Hepatocyte (in vitro differentiated cells): ENCODE results near the gene SRP19. TPM values are rescaled to one million over a fixed set of nuclear protein-coding genes. Genes with fewer than 3 reads are reported as not detected.

ENCODE experiments used
- DNase-seq: peaks from one replicate; pipeline ENCODE4 v3.0.0-alpha.2; 2016; ENCODE audit warnings: low spot score
- H2AFZ ChIP-seq: fragments of 200-600 bp; sonication (generic); 2 replicates; pipeline ENCODE4 v1.6.0; 2016; ENCODE audit warnings: antibody characterized with exemption, mild to moderate bottlenecking
- H3K27ac ChIP-seq: fragments of 200-600 bp; sonication (generic); 2 replicates; pipeline ENCODE4 v1.5.1; 2016; ENCODE audit warnings: mild to moderate bottlenecking
- H3K27me3 ChIP-seq: fragments of 200-600 bp; sonication (generic); 2 replicates; pipeline ENCODE4 v1.6.1; 2016
- H3K36me3 ChIP-seq: fragments of 200-600 bp; sonication (generic); replicated peaks from 2 replicates; pipeline ENCODE4 v1.5.1; 2016; ENCODE audit warnings: low read depth; ENCODE audit not compliant: insufficient read depth
- H3K4me1 ChIP-seq: fragments of 200-600 bp; sonication (generic); 2 replicates; pipeline ENCODE4 v1.5.1; 2016; ENCODE audit warnings: mild to moderate bottlenecking, moderate library complexity; ENCODE audit not compliant: insufficient read depth
- H3K4me2 ChIP-seq: fragments of 200-600 bp; sonication (generic); 2 replicates; pipeline ENCODE4 v1.6.0; 2016
- H3K4me3 ChIP-seq: fragments of 200-600 bp; sonication (generic); 2 replicates; pipeline ENCODE4 v1.5.1; 2016; ENCODE audit warnings: mild to moderate bottlenecking
- H3K79me2 ChIP-seq: fragments of 200-600 bp; sonication (generic); 2 replicates; pipeline ENCODE4 v1.6.0; 2017; ENCODE audit warnings: mild to moderate bottlenecking
- H3K9me2 ChIP-seq: fragments of 200-600 bp; sonication (generic); replicated peaks from 2 replicates; pipeline ENCODE4 v1.6.0; 2017; ENCODE audit warnings: mild to moderate bottlenecking; ENCODE audit not compliant: insufficient read depth
- H3K9me3 ChIP-seq: fragments of 200-600 bp; sonication (generic); 2 replicates; pipeline ENCODE4 v1.5.1; 2016; ENCODE audit warnings: low read depth, mild to moderate bottlenecking
- H4K20me1 ChIP-seq: fragments of 200-600 bp; sonication (generic); 2 replicates; pipeline ENCODE4 v1.6.0; 2016; ENCODE audit warnings: mild to moderate bottlenecking; ENCODE audit not compliant: insufficient read depth, poor library complexity, severe bottlenecking
- EZH2 ChIP-seq: fragments of 200-600 bp; sonication (generic); IDR thresholded peaks from 2 replicates; pipeline ENCODE4 v1.6.1; 2016; ENCODE audit warnings: antibody characterized with exemption, mild to moderate bottlenecking, borderline replicate concordance
- EZH2phosphoT487 ChIP-seq: fragments of 200-600 bp; sonication (generic); IDR thresholded peaks from one replicate; pipeline ENCODE4 v1.6.1; 2018; ENCODE audit warnings: antibody characterized with exemption, mild to moderate bottlenecking, low read depth, moderate library complexity; ENCODE audit not compliant: unreplicated experiment, severe bottlenecking
- WGBS: methylation state at CpG from one replicate; pipeline ENCODE4 v1.1.6; 2016; ENCODE audit warnings: low lambda C conversion rate; ENCODE audit errors: missing lambda C conversion rate; 5-methylcytosine and 5-hydroxymethylcytosine counted together
- polyA plus RNA-seq: library from polyadenylated mRNA; unstranded; fragments of >200 nt; fragmentation: Nextera tagmentation; extraction: Ambion mirVana; gene quantifications from 2 replicates; pipeline ENCODE4 v1.2.1, GENCODE V29; 2016
- total RNA-seq: library from RNA; depleted of rRNA; stranded (reverse); fragments of >200 nt; gene quantifications from 2 replicates; pipeline ENCODE4 v1.2.3, GENCODE V29; 2014
- TF ChIP-seq, protein P1 (sequence below): fragments of 200-600 bp; sonication (generic); IDR thresholded peaks from 2 replicates; pipeline ENCODE4 v1.5.1; 2016; ENCODE audit warnings: antibody characterized with exemption, mild to moderate bottlenecking; ENCODE audit not compliant: poor library complexity

Gene SRP19
- 123 and 152 TPM in 2 replicates for total RNA-seq
- 131 and 151 TPM in 2 replicates for polyA plus RNA-seq

- 2% methylated on average over 47 of the region's 47 CpGs for WGBS
- H3K36me3 ChIP-seq, result no peaks in the 10 kb centered on the region
- H3K27ac ChIP-seq, result peak within 1 kb of the TSS; percentile 93
- peak within 1 kb of the TSS; percentile 97 for H2AFZ ChIP-seq
- H4K20me1 ChIP-seq, result peaks cover 9% of the 10 kb centered on the region
- no peaks in the 10 kb centered on the region for H3K9me2 ChIP-seq
- no peaks in the 10 kb centered on the region for H3K27me3 ChIP-seq
- peak within 1 kb of the TSS; percentile 91 for H3K4me2 ChIP-seq
- TF ChIP-seq EZH2phosphoT487 (no peak), EZH2 (no peak)
- TF ChIP-seq, protein P1, sequence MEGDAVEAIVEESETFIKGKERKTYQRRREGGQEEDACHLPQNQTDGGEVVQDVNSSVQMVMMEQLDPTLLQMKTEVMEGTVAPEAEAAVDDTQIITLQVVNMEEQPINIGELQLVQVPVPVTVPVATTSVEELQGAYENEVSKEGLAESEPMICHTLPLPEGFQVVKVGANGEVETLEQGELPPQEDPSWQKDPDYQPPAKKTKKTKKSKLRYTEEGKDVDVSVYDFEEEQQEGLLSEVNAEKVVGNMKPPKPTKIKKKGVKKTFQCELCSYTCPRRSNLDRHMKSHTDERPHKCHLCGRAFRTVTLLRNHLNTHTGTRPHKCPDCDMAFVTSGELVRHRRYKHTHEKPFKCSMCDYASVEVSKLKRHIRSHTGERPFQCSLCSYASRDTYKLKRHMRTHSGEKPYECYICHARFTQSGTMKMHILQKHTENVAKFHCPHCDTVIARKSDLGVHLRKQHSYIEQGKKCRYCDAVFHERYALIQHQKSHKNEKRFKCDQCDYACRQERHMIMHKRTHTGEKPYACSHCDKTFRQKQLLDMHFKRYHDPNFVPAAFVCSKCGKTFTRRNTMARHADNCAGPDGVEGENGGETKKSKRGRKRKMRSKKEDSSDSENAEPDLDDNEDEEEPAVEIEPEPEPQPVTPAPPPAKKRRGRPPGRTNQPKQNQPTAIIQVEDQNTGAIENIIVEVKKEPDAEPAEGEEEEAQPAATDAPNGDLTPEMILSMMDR, result no peak
- H3K79me2 ChIP-seq, result peaks cover 45% of the 10 kb centered on the region
- peak within 1 kb of the TSS; percentile 65 for H3K4me3 ChIP-seq
- peak; percentile 97 for DNase-seq
- H3K4me1 ChIP-seq, result peaks cover 19% of the 10 kb centered on the region
- no peaks in the 10 kb centered on the region for H3K9me3 ChIP-seq
These were observed at the start of gene SRP19 for GRCh38 chr5:112860929-112861637. Gene SRP19, plus strand, starts transcription at chr5:112861287. Its CDS starts 90 bp downstream, at chr5:112861377.

DNA sequence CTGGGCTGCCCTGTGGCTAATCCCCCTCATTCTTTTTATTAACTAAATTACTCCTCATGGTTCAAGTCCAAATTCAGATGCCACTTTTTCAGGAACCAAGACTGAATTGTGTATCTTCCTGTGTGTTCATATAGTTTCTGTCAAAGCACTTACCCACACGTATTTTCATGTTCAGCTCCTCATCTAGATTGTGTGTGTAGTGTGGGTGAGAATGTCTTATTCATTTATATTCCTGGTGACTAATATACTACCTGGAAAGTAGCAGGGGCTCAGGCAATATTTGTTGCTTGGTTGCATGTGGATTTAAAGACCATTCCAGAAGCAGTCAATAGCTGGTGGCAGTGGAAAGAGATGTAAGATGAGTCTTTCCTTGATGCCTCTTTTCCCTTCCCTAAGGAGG, 48.5 kb upstream of the SRP19 start:
- H3K4me2 ChIP-seq, result no peak overlapping the region

DNA sequence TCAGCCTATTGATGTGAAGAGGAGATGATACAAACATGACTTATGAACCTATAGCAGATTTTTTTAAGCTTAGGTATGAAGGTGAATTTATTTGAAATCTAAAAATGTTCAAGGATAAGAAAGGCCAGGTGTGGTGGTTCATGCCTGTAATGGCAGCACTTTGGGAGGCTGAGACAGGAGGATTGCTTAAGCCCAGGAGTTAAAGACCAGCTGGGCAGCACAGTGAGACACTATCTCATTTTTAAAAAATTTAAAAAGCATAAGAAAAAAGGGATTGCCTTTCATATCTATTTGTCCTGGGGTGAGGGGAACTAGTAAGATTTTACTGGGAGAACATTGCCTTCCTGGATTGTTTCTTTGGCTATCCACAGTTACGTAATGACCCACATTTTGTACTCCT, 40.8 kb upstream of the SRP19 start:
- no peak overlapping the region for H3K4me3 ChIP-seq
- H3K9me2 ChIP-seq, result no peaks in the 10 kb centered on the region
- H3K27me3 ChIP-seq, result no peaks in the 10 kb centered on the region
- H3K79me2 ChIP-seq, result no peaks in the 10 kb centered on the region
- no peaks in the 10 kb centered on the region for H3K36me3 ChIP-seq
- no peak overlapping the region for H3K4me2 ChIP-seq
- 97% methylated on average over 1 of the region's 1 CpG for WGBS
- no peaks in the 10 kb centered on the region for H3K4me1 ChIP-seq
- TF ChIP-seq, protein P1, result no peak
- TF ChIP-seq EZH2 (no peak), EZH2phosphoT487 (no peak)
- DNase-seq, result no peak
- no peaks in the 10 kb centered on the region for H3K9me3 ChIP-seq
- no peak overlapping the region for H3K27ac ChIP-seq
- no peaks in the 10 kb centered on the region for H4K20me1 ChIP-seq
- no peak overlapping the region for H2AFZ ChIP-seq

More for the DNA sequence above, 48.5 kb upstream of the SRP19 start:
- Histone ChIP-seq H4K20me1 (no peaks in the 10 kb centered on the region), H3K9me3 (no peaks in the 10 kb centered on the region), H3K4me3 (no peak overlapping the region), H3K4me1 (no peaks in the 10 kb centered on the region), H3K9me2 (no peaks in the 10 kb centered on the region), H3K36me3 (no peaks in the 10 kb centered on the region), H3K79me2 (no peaks in the 10 kb centered on the region), H3K27me3 (no peaks in the 10 kb centered on the region), H3K27ac (no peak overlapping the region), H2AFZ (no peak overlapping the region)
- no peak for DNase-seq
- WGBS, result 100% methylated on average over 1 of the region's 1 CpG
- no peak for TF ChIP-seq EZH2
- no peak for TF ChIP-seq EZH2phosphoT487

DNA sequence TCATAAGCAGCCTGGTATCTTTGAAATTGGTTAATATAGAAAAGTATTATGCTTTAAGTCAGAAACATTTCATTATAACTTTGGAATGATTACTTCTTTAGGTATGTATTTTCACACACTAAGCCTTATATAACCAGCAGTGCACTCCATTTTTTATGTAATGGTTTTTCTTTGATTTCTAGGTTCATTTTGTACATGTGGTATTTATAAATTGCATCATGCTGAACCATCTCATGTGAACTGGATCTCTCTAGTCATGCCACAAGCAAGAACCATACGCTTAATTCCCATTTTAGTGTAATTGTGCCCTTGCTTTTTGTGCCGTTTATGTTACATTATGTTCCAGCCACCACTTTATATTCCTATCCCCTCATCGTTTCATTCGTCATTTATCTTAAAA, 38.6 kb upstream of the SRP19 start:
- Histone ChIP-seq H3K4me2 (no peak overlapping the region), H3K36me3 (no peaks in the 10 kb centered on the region), H2AFZ (no peak overlapping the region), H4K20me1 (no peaks in the 10 kb centered on the region), H3K4me3 (no peak overlapping the region), H3K4me1 (no peaks in the 10 kb centered on the region), H3K9me2 (no peaks in the 10 kb centered on the region), H3K9me3 (no peaks in the 10 kb centered on the region), H3K79me2 (no peaks in the 10 kb centered on the region), H3K27me3 (no peaks in the 10 kb centered on the region), H3K27ac (no peak overlapping the region)
- 74% methylated on average over 4 of the region's 4 CpGs for WGBS
- TF ChIP-seq EZH2 (no peak), EZH2phosphoT487 (no peak)
- TF ChIP-seq, protein P1, result no peak
- no peak for DNase-seq
